ENCODE data around the gene RAD54L. TPM values are rescaled to one million over a fixed set of nuclear protein-coding genes. Genes with fewer than 3 reads are reported as not detected.

RAD54L gene
- total RNA-seq, 1 experiment from 2014 or later = 49.0 TPM

GRCh38 chr1:46300673-46301405 is 53.3 kb downstream of the RAD54L start:
- peak overlapping the region; percentile 62 for H3K4me3 ChIP-seq (ENCODE audit: low read depth, low read length, poor library complexity, severe bottlenecking)
- H3K36me3 ChIP-seq (ENCODE audit: insufficient read depth, low read length, poor library complexity, severe bottlenecking) = peaks cover 29% of the 10 kb centered on the region
- TF ChIP-seq CTCF (conservative IDR thresholded peaks at IDR 0.05; ENCODE audit: low read depth, low read length) (no peak), EZH2 (IDR thresholded peaks at IDR 0.05; ENCODE audit: borderline replicate concordance, low read depth, low read length, poor library complexity, severe bottlenecking) (no peak)
- ChIA-PET POLR2A (ENCODE audit: low non-redundant PET) (interaction anchor here (0.5 kb wide), 1 partner anchor 39 kb away, joined by 5 read pairs; no protein-coding TSS in a partner anchor), CTCF (no interaction called here)
- no TSS peak for BruUV-seq (replicated peaks)
- no peaks in the 10 kb centered on the region for H3K27me3 ChIP-seq (replicated peaks; ENCODE audit: insufficient read depth, low read depth, low read length, poor library complexity)
- DNase-seq (ENCODE audit: low spot score) = no peak
- H3K4me1 ChIP-seq (ENCODE audit: insufficient read depth, low read length, poor library complexity, severe bottlenecking) = peaks cover 16% of the 10 kb centered on the region
- intact Hi-C loops (cut with micrococcal nuclease; ENCODE audit: unreplicated experiment) = no loop called here
- H3K27ac ChIP-seq (ENCODE audit: low read depth, low read length, poor library complexity, severe bottlenecking) = peak overlapping the region; percentile 97
- no peaks in the 10 kb centered on the region for H3K9me3 ChIP-seq (ENCODE audit: low read depth, low read length, poor library complexity, severe bottlenecking)

- no peaks in the 10 kb centered on the region for H3K27me3 ChIP-seq (replicated peaks; ENCODE audit: insufficient read depth, low read depth, low read length, poor library complexity)
- intact Hi-C loops (cut with micrococcal nuclease; ENCODE audit: unreplicated experiment) = no loop called here
- TF ChIP-seq CTCF (conservative IDR thresholded peaks at IDR 0.05; ENCODE audit: low read depth, low read length) = no peak
- no peak for TF ChIP-seq EZH2 (IDR thresholded peaks at IDR 0.05; ENCODE audit: borderline replicate concordance, low read depth, low read length, poor library complexity, severe bottlenecking)
- H3K36me3 ChIP-seq (ENCODE audit: insufficient read depth, low read length, poor library complexity, severe bottlenecking) = peaks cover 24% of the 10 kb centered on the region
- ChIA-PET CTCF (no interaction called here), POLR2A (ENCODE audit: low non-redundant PET) (interaction anchor here (0.5 kb wide), 1 partner anchor 39 kb away, joined by 5 read pairs; no protein-coding TSS in a partner anchor)
- no peaks in the 10 kb centered on the region for H3K9me3 ChIP-seq (ENCODE audit: low read depth, low read length, poor library complexity, severe bottlenecking)
- peak overlapping the region; percentile 62 for H3K4me3 ChIP-seq (ENCODE audit: low read depth, low read length, poor library complexity, severe bottlenecking)
- no TSS peak for BruUV-seq (replicated peaks)
- peaks cover 20% of the 10 kb centered on the region for H3K4me1 ChIP-seq (ENCODE audit: insufficient read depth, low read length, poor library complexity, severe bottlenecking)
- H3K27ac ChIP-seq (ENCODE audit: low read depth, low read length, poor library complexity, severe bottlenecking) = peak overlapping the region; percentile 97
- no peak for DNase-seq (ENCODE audit: low spot score)
Measured at GRCh38 chr1:46301406-46301807, 53.8 kb downstream of the RAD54L start.

GRCh38 chr1:46301808-46302640 is 54.5 kb downstream of the RAD54L start:
- BruUV-seq (replicated peaks) = no TSS peak
- POLR2A ChIA-PET (ENCODE audit: low non-redundant PET) = interaction anchor here (0.5 kb wide), 1 partner anchor 38 kb away, joined by 5 read pairs; no protein-coding TSS in a partner anchor
- Histone ChIP-seq H3K27ac (ENCODE audit: low read depth, low read length, poor library complexity, severe bottlenecking) (peak overlapping the region; percentile 97), H3K27me3 (replicated peaks; ENCODE audit: insufficient read depth, low read depth, low read length, poor library complexity) (no peaks in the 10 kb centered on the region), H3K36me3 (ENCODE audit: insufficient read depth, low read length, poor library complexity, severe bottlenecking) (peaks cover 18% of the 10 kb centered on the region), H3K4me3 (ENCODE audit: low read depth, low read length, poor library complexity, severe bottlenecking) (peak overlapping the region; percentile 62), H3K4me1 (ENCODE audit: insufficient read depth, low read length, poor library complexity, severe bottlenecking) (peaks cover 25% of the 10 kb centered on the region), H3K9me3 (ENCODE audit: low read depth, low read length, poor library complexity, severe bottlenecking) (no peaks in the 10 kb centered on the region)
- peak; percentile 34 for TF ChIP-seq CTCF (conservative IDR thresholded peaks at IDR 0.05; ENCODE audit: low read depth, low read length)
- no peak for TF ChIP-seq EZH2 (IDR thresholded peaks at IDR 0.05; ENCODE audit: borderline replicate concordance, low read depth, low read length, poor library complexity, severe bottlenecking)
- intact Hi-C loops (cut with micrococcal nuclease; ENCODE audit: unreplicated experiment) = loop anchor here (2.0 kb wide), 1 partner anchor 39 kb away; the partner anchor contains the start of gene NSUN4
- CTCF ChIA-PET = no interaction called here
- DNase-seq (ENCODE audit: low spot score) = peak; percentile 54

All from A673 (cell line).